ENCODE data around the gene KRTAP1-4.
"Not testable (repeated sequence)": the region's sequence is repeated elsewhere in the genome, so short reads cannot be mapped to it uniquely, and the experiment has no call there.

The KRTAP1-4 gene

DNA sequence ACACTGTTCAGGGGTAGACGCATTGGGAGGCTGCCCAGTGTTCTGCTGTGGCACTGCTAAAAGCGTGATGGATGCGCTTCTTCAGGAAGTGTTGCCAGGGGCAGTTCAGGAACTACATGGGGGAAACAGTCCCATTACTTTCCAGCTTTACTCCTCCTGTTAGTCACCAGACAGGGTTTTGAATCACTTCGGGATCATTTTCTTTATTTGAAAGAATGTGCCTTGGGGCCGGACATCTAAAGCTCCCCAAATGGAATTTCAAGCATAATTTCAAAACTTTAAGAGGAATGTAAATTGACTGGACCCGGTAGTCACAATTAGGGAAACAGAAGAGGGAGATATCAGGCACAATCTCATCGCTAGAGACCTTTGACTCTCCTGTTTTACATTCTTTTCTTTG lies 18.4 kb upstream of the KRTAP1-4 start:
- DNase-seq (ENCODE audit: low read depth): no peak

DNA sequence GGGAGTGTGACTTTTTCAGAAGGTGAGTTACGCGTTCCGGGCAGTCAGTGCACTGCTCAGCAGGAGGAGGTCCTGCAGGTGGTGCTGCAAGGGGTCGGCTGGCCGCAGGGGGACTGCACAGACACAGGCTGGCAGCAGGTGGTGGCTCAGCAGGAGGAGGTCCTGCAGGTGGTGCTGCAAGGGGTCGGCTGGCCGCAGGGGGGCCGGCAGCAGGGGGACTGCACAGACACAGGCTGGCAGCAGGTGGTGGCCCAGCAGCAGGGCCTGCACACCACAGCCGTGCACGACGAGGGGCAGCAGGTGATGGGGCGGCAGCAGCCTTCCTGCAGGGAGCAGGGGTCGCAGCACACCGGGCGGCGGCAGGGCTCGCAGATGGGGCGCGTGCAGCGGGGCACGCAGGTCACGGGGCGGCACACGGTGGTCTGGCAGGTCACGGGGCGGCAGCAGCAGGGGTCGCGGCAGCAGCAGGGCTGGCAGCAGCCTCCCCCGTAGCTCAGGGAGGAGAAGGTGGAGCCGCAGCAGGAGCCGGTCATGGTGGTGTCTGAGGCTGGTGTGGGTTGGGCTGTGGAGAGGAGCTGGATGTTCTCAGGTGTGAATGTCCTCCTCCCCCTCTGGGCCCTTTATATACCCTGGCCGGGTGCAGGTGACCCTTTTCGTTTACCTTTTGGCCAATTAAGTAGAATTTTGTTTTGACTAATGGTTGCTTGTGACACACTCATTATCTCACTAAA lies 16.9 kb upstream of the KRTAP1-4 start, which contains the start of gene KRTAP2-1:
KRTAP2-1 (minus strand) TSS at position 582 of the 731 bp plus-strand sequence; CDS start at position 533, 49 bp downstream.
- DNase-seq (ENCODE audit: low read depth): not testable (repeated sequence)

DNA sequence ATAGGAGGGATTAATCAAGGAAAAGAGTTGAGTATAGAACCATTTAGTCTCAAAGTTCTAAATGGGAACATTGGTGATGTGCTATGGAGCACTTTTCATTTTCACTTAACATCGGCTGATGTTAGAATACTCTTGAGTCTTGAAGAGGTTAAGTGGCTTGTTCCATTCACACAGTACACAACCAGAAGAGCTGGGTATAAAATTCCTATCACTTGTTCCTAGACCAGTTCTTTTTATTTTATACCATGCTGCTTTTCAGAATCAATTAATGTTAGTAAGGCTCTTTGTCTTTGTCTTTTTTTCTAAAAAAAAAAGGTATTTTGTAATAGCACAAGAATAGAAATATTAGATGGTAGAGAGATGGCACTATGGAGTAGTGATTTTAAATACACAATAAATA lies 13.0 kb upstream of the KRTAP1-4 start:
- DNase-seq (ENCODE audit: low read depth): no peak

DNA sequence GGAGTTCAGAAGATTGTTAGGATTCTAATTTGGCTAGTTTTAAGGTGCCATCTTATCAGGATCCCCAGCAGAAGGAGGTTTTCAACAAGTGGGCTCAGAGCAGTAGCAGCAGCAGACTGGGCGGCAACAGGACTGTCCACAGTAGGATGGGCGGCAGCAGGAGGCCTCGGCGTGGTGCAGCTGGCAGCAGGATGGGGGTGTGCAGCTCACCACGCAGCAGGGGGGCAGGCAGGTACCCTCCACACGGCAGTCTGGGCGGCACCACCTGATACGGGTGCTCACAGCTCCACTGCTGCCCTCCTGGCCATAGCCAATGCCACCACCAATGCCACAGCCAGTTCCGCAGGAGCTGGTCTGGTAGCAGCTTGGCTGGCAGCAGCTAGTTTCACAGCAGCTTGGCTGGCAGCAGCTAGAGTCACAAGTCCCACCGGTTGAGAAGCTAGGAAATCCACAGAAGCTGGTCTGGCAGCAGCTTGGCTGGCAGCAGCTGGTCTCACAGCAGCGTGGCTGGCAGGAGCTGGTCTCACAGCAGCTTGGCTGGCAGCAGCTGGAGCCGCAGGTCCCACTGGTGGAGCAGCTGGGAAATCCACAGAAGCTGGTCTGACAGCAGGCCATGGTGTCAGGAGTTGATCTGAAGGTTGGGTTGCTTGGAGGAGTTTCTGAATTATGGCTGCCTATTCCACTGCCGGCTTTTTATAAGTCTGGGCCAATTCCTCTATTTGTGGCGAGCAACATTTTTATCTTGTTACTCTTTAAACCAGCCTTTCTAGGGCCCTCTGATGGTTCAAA lies 11.0 kb upstream of the KRTAP1-4 start, which contains the start of gene KRTAP1-1:
KRTAP1-1 (minus strand) TSS at position 668 of the 789 bp plus-strand sequence; CDS start at position 615, 53 bp downstream.
- DNase-seq (ENCODE audit: low read depth): not testable (repeated sequence)

DNA sequence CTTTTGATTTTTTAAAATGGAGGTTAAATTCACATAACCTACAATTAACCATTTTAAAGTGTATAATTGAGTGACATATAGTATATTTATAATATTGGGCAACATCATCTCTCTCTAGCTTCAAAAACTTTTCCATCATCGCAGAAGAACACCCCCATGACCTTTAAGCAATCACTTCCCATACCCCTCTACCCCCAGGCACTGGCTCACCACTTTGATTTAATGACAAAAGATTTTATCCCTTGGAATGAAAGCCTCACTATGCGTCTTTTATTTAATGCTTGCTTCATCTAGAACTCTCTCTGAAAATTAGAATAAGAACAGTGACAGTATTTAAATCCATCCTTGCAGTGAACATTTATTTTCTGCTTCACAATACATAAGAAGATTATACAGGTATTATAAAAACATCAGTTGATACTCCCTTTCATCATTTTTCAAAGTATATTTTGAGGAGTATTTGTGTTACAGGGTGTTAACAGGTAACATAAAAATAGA lies 7.9 kb upstream of the KRTAP1-4 start:
- DNase-seq (ENCODE audit: low read depth): no peak

DNA sequence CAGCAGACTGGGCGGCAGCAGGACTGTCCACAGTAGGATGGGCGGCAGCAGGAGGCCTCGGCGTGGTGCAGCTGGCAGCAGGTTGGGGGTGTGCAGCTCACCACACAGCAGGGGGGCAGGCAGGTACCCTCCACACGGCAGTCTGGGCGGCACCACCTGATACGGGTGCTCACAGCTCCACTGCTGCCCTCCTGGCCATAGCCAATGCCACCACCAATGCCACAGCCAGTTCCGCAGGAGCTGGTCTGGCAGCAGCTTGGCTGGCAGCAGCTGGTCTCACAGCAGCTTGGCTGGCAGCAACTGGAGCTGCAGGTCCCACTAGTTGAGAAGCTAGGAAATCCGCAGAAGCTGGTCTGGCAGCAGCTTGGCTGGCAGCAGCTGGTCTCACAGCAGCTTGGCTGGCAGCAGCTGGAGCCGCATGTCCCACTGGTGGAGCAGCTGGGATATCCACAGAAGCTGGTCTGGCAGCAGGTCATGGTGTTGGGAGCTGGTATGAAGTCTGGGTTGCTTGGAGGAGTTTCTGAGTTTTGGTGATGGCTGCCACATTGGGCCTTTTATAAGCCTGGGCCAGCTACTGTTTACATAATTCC lies 4.4 kb upstream of the KRTAP1-4 start, which contains the start of gene KRTAP1-3:
KRTAP1-3 (minus strand) TSS at position 529 of the 590 bp plus-strand sequence; CDS start at position 476, 53 bp downstream.
- not testable (repeated sequence) for DNase-seq (ENCODE audit: low read depth)

DNA sequence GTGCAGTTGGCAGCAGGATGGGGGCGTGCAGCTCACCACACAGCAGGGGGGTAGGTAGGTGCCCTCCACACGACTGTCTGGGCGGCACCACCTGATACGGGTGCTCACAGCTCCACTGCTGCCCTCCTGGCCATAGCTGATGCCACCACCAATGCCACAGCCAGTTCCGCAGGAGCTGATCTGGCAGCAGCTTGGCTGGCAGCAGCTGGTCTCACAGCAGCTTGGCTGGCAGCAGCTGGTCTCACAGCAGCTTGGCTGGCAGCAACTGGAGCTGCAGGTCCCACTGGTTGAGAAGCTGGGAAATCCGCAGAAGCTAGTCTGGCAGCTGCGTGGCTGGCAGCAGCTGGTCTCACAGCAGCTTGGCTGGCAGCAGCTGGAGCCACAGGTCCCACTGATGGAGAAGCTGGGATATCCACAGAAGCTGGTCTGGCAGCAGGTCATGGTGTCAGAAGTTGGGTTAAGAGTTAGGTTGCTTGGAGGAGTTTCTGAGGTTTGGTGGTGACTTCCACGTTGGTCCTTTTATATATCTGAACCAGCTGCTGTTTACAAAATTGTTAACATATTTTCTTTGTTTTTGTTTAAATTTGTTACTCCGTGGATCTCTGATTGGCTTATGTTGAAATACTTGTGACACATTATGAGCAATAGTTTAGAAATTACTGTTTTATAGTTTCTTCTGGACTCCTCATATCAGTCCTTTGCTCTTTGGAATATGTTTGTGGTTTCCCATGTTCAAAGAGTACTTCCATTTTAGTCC lies 3.1 kb downstream of the KRTAP1-4 start, which contains the start of gene KRTAP1-5:
KRTAP1-5 (minus strand) TSS at position 494 of the 757 bp plus-strand sequence; CDS start at position 441, 53 bp downstream.
- DNase-seq (ENCODE audit: low read depth): no peak

DNA sequence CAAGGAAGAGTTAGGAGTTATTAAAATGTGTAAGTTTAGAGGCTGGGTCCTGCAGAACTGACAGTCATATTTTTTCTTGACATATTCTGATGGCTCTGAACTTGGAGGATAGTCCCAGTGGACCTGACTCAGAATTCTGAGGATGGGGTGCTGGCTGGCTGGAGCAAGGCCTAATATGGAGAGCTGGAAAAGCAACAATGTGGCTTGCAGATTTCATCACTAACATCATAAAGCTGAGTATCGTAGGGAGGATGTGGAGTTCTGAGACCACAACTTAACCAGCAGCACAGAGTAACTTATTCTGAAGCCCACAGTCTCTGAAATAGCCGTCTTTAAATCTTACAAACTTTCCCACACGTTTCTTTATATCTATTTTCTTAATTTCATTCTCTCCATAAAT lies 5.3 kb downstream of the KRTAP1-4 start:
- DNase-seq (ENCODE audit: low read depth): no peak

DNA sequence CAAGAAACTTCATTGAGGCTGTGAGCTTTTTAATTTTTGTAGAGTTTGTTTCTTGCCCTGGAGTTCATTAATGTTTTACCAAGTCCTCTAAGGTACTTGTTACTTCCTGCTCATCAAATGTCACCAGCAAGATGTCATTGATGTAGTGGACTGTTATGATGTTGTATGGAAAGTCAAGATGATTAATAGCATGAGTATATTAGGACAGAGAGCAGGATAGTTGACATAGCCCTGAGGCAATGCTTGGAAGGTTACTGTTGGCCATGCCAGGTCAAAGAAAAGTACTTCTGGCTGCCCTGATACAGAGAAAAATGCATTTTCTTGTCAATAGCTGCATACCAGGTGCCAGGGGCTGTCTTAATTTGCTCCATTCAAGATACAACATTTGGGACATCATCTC lies 9.7 kb downstream of the KRTAP1-4 start:
- no peak for DNase-seq (ENCODE audit: low read depth)

DNA sequence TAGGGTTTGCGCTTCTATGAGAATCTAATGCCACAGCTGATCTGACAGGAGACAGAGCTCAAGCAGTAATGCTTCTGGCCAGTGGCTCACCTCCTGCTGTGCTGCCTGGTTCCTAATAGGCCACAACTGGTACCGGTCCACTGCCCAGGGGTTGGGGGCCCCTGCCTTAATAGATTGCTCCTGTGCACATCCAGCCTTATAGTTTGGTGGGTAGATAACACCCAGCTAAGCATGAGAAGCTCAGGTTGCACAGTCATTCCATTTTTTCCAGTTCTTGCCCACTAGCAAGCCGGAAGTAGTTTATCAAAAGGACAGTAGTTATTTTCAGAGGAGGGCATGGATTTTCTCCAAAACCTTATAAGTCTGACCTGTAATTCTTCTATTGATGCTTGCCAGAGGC lies 10.6 kb downstream of the KRTAP1-4 start:
- DNase-seq (ENCODE audit: low read depth): no peak

DNA sequence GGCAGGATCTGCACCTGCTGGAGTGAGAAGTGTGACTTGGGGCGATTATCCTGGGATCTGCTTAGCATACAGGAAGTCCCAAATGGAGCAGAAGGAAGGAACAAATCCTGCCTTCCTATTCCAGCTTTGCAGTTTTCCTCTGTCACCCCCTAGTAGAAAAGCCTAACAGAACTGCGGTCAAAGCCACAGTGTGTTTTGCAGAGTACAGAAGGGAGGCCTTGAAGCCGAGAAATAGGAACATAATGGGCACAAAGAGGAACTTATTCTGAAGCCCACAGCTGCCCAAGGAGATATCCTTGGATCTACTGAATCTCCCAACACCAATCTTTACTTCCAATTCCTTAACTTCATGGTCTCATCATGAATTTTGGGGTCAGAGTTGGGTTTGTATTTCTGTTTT lies 11.5 kb downstream of the KRTAP1-4 start:
- no peak for DNase-seq (ENCODE audit: low read depth)

DNA sequence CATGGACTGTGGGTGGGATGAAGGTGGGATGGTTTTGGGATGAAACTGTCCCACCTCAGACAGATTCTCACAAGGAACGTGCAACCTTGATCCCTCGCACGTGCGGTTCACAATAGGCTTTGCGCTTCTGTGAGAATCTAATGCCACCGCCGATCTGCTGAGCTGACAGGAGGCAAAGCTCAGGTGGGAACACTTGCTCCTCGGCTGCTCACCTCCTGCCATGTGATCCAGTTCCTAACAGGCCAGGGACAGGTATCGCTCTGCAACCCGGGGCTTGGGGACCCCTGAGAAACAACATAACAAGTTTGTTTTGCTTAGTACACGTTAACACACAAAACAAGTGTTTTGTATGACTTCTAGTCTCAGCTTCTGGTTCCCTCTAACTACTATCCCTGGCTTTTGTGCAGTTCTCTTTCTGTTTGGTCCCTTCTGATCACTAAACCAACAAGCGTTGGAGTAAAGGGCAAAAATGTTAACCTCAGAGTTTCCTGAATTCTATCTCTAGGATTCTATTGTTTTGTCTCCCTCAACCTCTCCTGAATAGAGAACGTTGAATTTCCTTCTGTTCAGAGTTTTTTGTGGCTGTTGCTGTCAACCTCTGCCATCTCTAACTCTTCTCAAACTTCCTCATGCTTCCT lies 13.3 kb downstream of the KRTAP1-4 start:
- DNase-seq (ENCODE audit: low read depth): no peak

DNA sequence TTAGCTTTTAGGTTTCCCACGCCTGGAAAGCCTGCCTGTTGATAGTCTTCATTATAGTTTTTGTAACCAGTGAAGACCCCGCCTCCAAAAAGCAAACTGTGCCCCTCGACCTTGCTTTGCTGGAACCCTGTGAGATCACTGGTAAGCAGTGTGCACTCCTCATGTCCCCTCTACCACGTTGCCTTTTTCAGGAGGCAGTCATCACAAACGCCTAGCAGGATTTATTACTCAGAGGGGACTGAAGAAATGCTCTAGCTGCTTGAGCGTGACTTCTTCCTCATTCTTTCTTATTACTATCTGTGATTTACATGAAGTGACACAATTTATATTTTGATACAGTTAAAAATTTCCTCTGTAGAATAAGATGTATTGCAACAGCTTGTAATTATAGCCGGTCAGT lies 14.5 kb downstream of the KRTAP1-4 start:
- no peak for DNase-seq (ENCODE audit: low read depth)

DNA sequence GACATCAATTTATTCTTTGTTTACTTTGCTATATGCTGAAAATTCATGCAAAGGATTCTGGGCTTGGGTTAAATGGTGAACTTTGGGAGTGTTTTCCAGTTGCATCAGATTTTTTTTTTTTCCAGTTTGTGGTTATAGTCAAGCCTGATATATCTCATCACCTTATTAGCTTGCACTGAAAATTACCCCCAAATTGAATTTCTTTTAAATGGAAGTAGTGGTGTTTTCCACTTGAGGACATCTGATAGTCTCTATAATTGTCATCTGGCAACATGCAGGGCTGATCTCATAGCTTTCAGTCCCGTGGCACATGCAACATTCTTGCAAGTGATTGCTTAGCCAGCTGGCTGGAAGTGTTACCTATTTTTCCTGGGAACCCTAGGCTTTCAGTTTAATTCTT lies 16.4 kb downstream of the KRTAP1-4 start:
- no peak for DNase-seq (ENCODE audit: low read depth)

DNA sequence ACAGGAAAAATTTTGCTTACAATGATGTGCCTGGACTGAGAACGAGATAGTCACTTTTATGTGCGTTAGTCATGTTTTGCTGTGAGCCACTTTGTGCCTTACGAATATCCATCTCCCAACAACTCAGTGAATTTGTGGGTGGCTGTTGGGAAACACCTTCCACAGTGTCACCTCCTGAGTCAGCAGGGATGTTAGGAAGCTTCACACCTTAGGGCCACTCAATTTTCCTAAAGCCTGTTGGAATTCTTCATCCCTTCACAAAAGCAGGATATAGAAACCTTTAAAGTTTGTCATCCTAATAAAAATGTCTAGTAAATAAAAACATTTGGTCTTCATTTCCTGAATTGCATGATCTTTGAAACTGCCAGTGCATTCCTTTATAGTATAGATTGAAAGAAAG lies 16.8 kb downstream of the KRTAP1-4 start:
- DNase-seq (ENCODE audit: low read depth): no peak

DNA sequence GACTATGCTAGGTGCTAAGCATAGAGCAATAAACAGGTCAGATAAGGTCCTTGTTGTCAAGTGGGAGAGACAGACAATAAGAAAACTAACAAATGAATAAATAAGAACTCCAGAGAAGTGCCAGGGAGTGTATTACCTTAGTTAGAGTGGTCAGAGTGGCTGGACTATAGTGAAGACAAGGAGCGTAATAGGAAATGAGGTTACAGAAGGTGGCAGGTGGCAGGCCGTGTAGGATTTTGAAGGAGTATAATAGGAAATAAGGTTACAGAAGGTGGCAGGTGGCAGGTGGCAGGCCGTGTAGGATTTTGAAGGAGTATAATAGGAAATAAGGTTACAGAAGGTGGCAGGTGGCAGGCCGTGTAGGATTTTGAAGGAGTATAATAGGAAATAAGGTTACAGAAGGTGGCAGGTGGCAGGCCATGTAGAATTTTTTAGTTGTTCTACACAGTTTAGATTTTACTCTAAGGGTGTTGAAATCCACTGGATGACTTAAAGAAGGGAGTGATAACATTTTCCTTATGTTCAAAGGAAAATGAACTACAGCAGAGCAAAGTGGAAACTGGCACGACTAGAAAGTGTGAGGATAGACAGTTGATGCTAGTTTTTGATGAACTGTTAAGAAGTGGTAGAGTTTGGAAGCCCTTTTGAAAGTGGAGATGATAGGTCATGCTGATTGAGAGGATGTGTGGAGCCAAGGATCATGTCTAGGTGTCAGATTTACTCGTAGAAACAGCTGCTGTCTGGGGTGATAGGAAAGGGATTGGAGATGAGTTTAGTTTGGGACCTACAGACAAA lies 17.5 kb downstream of the KRTAP1-4 start:
- DNase-seq (ENCODE audit: low read depth): no peak

DNA sequence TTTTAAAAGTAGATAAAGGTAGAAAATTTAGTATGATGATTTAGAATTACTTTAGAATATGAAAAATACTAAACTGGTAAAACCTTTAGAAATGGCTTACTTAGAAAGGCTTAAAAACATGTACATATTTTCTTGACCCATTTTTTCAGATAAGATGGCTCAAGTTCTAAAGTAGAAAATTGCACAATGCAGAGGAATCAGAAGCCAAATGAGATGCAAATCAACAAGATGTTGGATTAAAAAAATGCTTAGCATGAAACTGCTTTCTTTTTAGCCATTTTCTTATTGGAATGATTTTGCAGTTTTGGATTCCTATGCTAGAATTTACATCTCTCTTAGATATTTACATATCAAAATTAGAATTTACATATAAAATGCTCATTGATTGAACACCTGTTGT lies 19.6 kb downstream of the KRTAP1-4 start:
- DNase-seq (ENCODE audit: low read depth): no peak

DNA sequence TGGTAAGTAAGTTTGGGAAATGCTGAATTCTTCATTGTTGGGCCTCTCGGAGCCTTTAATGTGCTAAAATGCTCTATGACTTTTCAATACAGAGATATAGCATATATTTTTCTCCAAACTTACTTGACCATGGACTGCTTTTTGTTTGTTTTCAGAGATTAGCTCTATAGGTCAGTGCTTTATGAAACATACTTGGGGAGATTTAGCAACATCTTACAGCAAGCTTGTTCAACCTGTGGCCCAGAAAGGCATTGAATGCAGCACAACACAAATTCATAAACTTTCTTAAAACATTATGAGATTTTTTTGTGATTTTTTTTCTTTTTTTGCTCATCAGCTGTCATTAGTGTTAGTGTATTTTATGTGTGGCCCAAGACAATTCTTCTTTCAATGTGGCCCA lies 20.1 kb downstream of the KRTAP1-4 start:
- DNase-seq (ENCODE audit: low read depth): no peak

DNA sequence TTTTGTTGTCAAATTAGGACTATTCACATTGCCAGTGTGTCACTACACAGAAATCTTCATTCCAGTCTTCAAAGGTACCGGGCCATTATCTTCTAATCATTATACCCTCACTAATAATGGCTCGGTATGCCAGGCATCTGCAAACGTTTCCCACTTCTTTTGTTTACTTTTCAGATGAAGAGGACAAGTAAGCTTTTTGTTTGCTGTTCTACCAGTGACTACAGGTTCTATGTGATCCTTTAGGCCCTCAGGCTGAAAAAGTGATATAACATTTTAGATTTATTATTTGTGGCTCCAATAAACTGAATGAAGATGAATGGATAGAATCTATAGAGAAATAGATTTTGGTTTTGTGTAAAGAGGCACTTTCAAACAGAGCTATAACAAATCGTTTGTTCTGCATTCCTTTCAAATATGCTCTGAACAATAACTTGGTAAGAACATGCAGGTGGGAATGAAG lies 20.7 kb downstream of the KRTAP1-4 start:
- no peak for DNase-seq (ENCODE audit: low read depth)

DNA sequence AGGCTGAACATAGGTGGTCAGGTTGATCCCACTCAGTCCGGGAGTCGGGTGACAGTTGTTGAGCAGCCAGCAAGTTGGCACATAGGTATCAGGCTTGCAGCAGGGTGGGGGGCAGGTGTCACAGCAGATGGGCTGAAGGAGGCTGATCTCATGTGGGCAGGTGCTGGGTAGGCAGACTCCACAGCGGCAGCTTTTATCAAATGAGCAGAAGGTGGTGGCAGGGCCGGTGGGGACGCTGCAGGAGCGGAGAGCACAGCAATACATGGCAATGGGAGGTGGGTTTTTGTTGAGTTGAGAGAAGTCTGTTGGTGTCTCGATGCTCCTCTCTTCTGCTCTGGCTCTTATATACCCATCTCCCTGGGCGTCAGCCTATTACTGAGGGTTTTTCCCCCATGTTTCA lies 21.2 kb downstream of the KRTAP1-4 start, which contains the start of gene KRTAP3-1:
KRTAP3-1 (minus strand) TSS at position 318 of the 400 bp plus-strand sequence; CDS start at position 264, 54 bp downstream.
- DNase-seq (ENCODE audit: low read depth): no peak
